ENCODE results near the gene MAMDC2.
"Not testable (repeated sequence)": the region's sequence is repeated elsewhere in the genome, so short reads cannot be mapped to it uniquely, and the experiment has no call there.

DNA sequence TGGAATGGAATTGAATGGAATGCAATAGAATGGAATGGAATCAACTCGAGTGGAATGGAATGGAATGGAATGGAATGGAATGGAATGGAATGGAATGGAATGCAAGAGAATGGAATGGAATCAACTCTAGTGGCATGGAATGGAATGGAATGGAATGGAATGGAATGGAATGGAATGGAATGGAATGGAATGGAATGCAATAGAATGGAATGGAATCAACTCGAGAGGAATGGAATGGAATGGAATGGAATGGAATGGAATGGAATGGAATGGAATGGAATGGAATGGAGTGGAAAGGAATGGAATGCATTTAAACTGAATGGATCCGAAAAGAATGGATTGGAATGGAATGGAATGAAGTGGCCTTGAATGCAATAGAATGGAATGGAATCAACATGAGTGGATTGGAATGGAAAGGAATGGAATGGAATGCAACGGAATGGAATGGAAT is 5.5 kb upstream of the MAMDC2 start:
- TF ChIP-seq ZNF8 (CRISPR knock-in tag; IDR thresholded peaks at IDR 0.05); TCF4 (CRISPR knock-in tag; IDR thresholded peaks at IDR 0.05; ENCODE audit: borderline replicate concordance); CSDC2 (CRISPR knock-in tag; IDR thresholded peaks at IDR 0.05): not testable (repeated sequence)

Measured in SK-N-SH treated with all-trans-retinoic acid at 6 μM for 48 hours (cell line).